IMR-90 (cell line): ENCODE measurements around the gene ARHGAP31.

Source experiments
- BHLHE40 ChIP-seq: fragments of 150-350 bp; IDR thresholded peaks from 2 replicates; pipeline ENCODE4 v1.6.1; 2016; ENCODE audit warnings: mild to moderate bottlenecking, low read depth, low read length
- CEBPB ChIP-seq: IDR thresholded peaks from 2 replicates; pipeline ENCODE4 v1.6.1; 2012; ENCODE audit warnings: low read depth, low read length, improper control_type of control experiment
- CTCF ChIP-seq: conservative IDR thresholded peaks from 2 replicates; pipeline ENCODE4 v1.5.1; 2012; ENCODE audit warnings: mild to moderate bottlenecking, low read depth, low read length, improper control_type of control experiment
- FOS ChIP-seq: fragments of 150-350 bp; IDR thresholded peaks from 2 replicates; pipeline ENCODE4 v1.6.1; 2016; ENCODE audit warnings: low read depth, low read length
- MAZ ChIP-seq: IDR thresholded peaks from 2 replicates; pipeline ENCODE4 v1.6.1; 2012; ENCODE audit warnings: low read depth, mild to moderate bottlenecking, low read length, improper control_type of control experiment, moderate library complexity, borderline replicate concordance
- MXI1 ChIP-seq: IDR thresholded peaks from 2 replicates; pipeline ENCODE4 v1.6.1; 2012; ENCODE audit warnings: low read depth, mild to moderate bottlenecking, low read length, moderate library complexity, borderline replicate concordance
- POLR2A ChIP-seq: IDR thresholded peaks from 2 replicates; pipeline ENCODE4 v1.6.1; 2012; ENCODE audit warnings: mild to moderate bottlenecking, low read depth, low read length
- RAD21 ChIP-seq: IDR thresholded peaks from 2 replicates; pipeline ENCODE4 v1.6.1; 2012; ENCODE audit warnings: low read length, improper control_type of control experiment
- RCOR1 ChIP-seq: IDR thresholded peaks from 2 replicates; pipeline ENCODE4 v1.6.1; 2012; ENCODE audit warnings: mild to moderate bottlenecking, low read length, improper control_type of control experiment; ENCODE audit not compliant: insufficient replicate concordance
- SMC3 ChIP-seq: fragments of 150-350 bp; IDR thresholded peaks from 2 replicates; pipeline ENCODE4 v1.6.1; 2016; ENCODE audit warnings: low read depth, mild to moderate bottlenecking, antibody characterized with exemption, low read length, moderate library complexity

GRCh38 chr3:119360736-119361462 lies 66.7 kb downstream of the ARHGAP31 start:
- no peak for TF ChIP-seq MXI1
- TF ChIP-seq CTCF: no peak
- TF ChIP-seq RAD21: no peak
- TF ChIP-seq BHLHE40: no peak
- TF ChIP-seq CEBPB: no peak
- TF ChIP-seq POLR2A: no peak
- TF ChIP-seq MAZ: no peak
- TF ChIP-seq SMC3: no peak
- TF ChIP-seq FOS: no peak
- no peak for TF ChIP-seq RCOR1
